IMR-90 (cell line): Measurements from ENCODE around the gene ACVR1. TPM values are rescaled to one million over a fixed set of nuclear protein-coding genes. Genes with fewer than 3 reads are reported as not detected.

ENCODE experiments used
- ATAC-seq: fragments of 200-7000 bp; cut with Tn5 transposase; 2 replicates; pipeline ENCODE4 v1.9.1; 2020; ENCODE audit warnings: low read depth, mild to moderate bottlenecking, moderate library complexity
- BruUV-seq: library from RNA; stranded (reverse); fragments of 400-500 nt; replicated peaks from 2 replicates; lab custom pipeline; 2021; lab: Mats Ljungman, UMichigan
- CTCF ChIA-PET: fragments of 300-600 bp; formaldehyde crosslinking; extraction: SDS; loops from one replicate; lab custom pipeline; 2021; ENCODE audit warnings: antibody characterized with exemption; lab: Yijun Ruan, JAX
- POLR2A ChIA-PET: fragments of 300-600 bp; sonication (Branson Sonifier 250); formaldehyde crosslinking; loops from one replicate; lab custom pipeline; 2022; ENCODE audit warnings: antibody characterized with exemption; ENCODE audit not compliant: unreplicated experiment; lab: Charles Lee
- DNase-seq: peaks from one replicate; pipeline ENCODE4 v3.0.0; 2013
- H2AFZ ChIP-seq: replicated peaks from 2 replicates; pipeline ENCODE3; 2013; ENCODE audit warnings: low read length, mild to moderate bottlenecking; ENCODE audit not compliant: poor library complexity
- H2AK5ac ChIP-seq: 2 replicates; pipeline ENCODE4 v1.6.1; 2013; ENCODE audit warnings: low read depth, low read length, inconsistent platforms
- H2AK9ac ChIP-seq: replicated peaks from 2 replicates; pipeline ENCODE3; 2013; ENCODE audit warnings: mild to moderate bottlenecking, low read depth, low read length, moderate library complexity; ENCODE audit not compliant: poor library complexity
- H2BK120ac ChIP-seq: 2 replicates; pipeline ENCODE4 v1.6.1; 2013; ENCODE audit warnings: low read depth, low read length, inconsistent platforms
- H2BK15ac ChIP-seq: 3 replicates; pipeline ENCODE4 v1.6.1; 2013; ENCODE audit warnings: low read depth, low read length, inconsistent platforms
- H2BK20ac ChIP-seq: 2 replicates; pipeline ENCODE4 v1.6.1; 2013; ENCODE audit warnings: low read depth, mild to moderate bottlenecking, inconsistent platforms, low read length, moderate library complexity
- H2BK5ac ChIP-seq: 2 replicates; pipeline ENCODE4 v1.6.1; 2013; ENCODE audit warnings: mild to moderate bottlenecking, low read depth, low read length, inconsistent platforms; ENCODE audit not compliant: poor library complexity, severe bottlenecking
- H3K14ac ChIP-seq: replicated peaks from 2 replicates; pipeline ENCODE4 v1.6.1; 2013; ENCODE audit warnings: low read depth, low read length, inconsistent platforms
- H3K18ac ChIP-seq: 2 replicates; pipeline ENCODE4 v1.6.1; 2013; ENCODE audit warnings: low read depth, low read length, control low read depth
- H3K23ac ChIP-seq: 2 replicates; pipeline ENCODE4 v1.6.1; 2013; ENCODE audit warnings: low read depth, low read length, inconsistent platforms
- H3K27ac ChIP-seq: 2 replicates; pipeline ENCODE4 v1.5.1; 2013; ENCODE audit warnings: mild to moderate bottlenecking, control low read depth, low read length; ENCODE audit not compliant: insufficient read depth
- H3K27me3 ChIP-seq: 2 replicates; pipeline ENCODE4 v1.6.1; 2013; ENCODE audit warnings: low read length; ENCODE audit not compliant: control insufficient read depth, insufficient read depth
- H3K36me3 ChIP-seq: 2 replicates; pipeline ENCODE4 v1.6.1; 2013; ENCODE audit warnings: low read length, mixed read lengths; ENCODE audit not compliant: control insufficient read depth, insufficient read depth
- H3K4ac ChIP-seq: 2 replicates; pipeline ENCODE4 v1.6.1; 2013; ENCODE audit warnings: low read depth, low read length, inconsistent platforms
- H3K4me1 ChIP-seq: 2 replicates; pipeline ENCODE4 v1.6.1; 2013; ENCODE audit warnings: low read length, mixed read lengths; ENCODE audit not compliant: control insufficient read depth, insufficient read depth
- H3K4me2 ChIP-seq: 2 replicates; pipeline ENCODE4 v1.6.1; 2013; ENCODE audit warnings: low read depth, mild to moderate bottlenecking, control low read depth, low read length, moderate library complexity
- H3K4me3 ChIP-seq: 2 replicates; pipeline ENCODE4 v1.5.1; 2013; ENCODE audit warnings: low read depth, mild to moderate bottlenecking, control low read depth, low read length, moderate library complexity; ENCODE audit not compliant: insufficient read depth
- H3K56ac ChIP-seq: 2 replicates; pipeline ENCODE4 v1.6.1; 2013; ENCODE audit warnings: low read length, inconsistent platforms; ENCODE audit not compliant: insufficient read depth; ENCODE audit errors: extremely low read depth
- H3K79me1 ChIP-seq, 2 experiments: 2 replicates each; pipeline ENCODE4 v1.6.1; 2013; ENCODE audit warnings: low read length in 2 of 2, inconsistent platforms in 1 of 2, low read depth in 1 of 2
- H3K9ac ChIP-seq: 2 replicates; pipeline ENCODE4 v1.6.1; 2013; ENCODE audit warnings: low read depth, low read length, control low read depth
- H3K9me1 ChIP-seq: 2 replicates; pipeline ENCODE4 v1.6.1; 2013; ENCODE audit warnings: low read length, inconsistent platforms; ENCODE audit not compliant: insufficient read depth
- H3K9me3 ChIP-seq: 2 replicates; pipeline ENCODE4 v1.6.1; 2013; ENCODE audit warnings: low read length; ENCODE audit not compliant: control insufficient read depth, insufficient read depth
- H4K20me1 ChIP-seq: 2 replicates; pipeline ENCODE4 v1.6.1; 2013; ENCODE audit warnings: low read length, inconsistent platforms; ENCODE audit not compliant: insufficient read depth
- H4K5ac ChIP-seq: 2 replicates; pipeline ENCODE4 v1.6.1; 2013; ENCODE audit warnings: mild to moderate bottlenecking, low read depth, low read length, control low read depth
- H4K8ac ChIP-seq, 2 experiments: 2 replicates each; pipeline ENCODE4 v1.6.1; 2013; ENCODE audit warnings: low read depth in 2 of 2, low read length in 2 of 2, control low read depth in 1 of 2, inconsistent platforms in 1 of 2
- H4K91ac ChIP-seq: 2 replicates; pipeline ENCODE4 v1.6.1; 2013; ENCODE audit warnings: low read depth, low read length, inconsistent platforms; ENCODE audit not compliant: insufficient read depth
- CEBPB ChIP-seq: IDR thresholded peaks from 2 replicates; pipeline ENCODE4 v1.6.1; 2012; ENCODE audit warnings: low read depth, low read length, improper control_type of control experiment
- CHD1 ChIP-seq: IDR thresholded peaks from 2 replicates; pipeline ENCODE4 v1.6.1; 2012; ENCODE audit warnings: low read depth, low read length, improper control_type of control experiment
- MAFK ChIP-seq: IDR thresholded peaks from 2 replicates; pipeline ENCODE4 v1.6.1; 2012; ENCODE audit warnings: low read depth, low read length, improper control_type of control experiment
- MXI1 ChIP-seq: IDR thresholded peaks from 2 replicates; pipeline ENCODE4 v1.6.1; 2012; ENCODE audit warnings: low read depth, mild to moderate bottlenecking, low read length, moderate library complexity, borderline replicate concordance
- NFE2L2 ChIP-seq: fragments of 150-350 bp; IDR thresholded peaks from 2 replicates; pipeline ENCODE4 v1.6.1; 2016; ENCODE audit warnings: low read depth, mild to moderate bottlenecking, low read length
- RAD21 ChIP-seq: IDR thresholded peaks from 2 replicates; pipeline ENCODE4 v1.6.1; 2012; ENCODE audit warnings: low read length, improper control_type of control experiment
- RCOR1 ChIP-seq: IDR thresholded peaks from 2 replicates; pipeline ENCODE4 v1.6.1; 2012; ENCODE audit warnings: mild to moderate bottlenecking, low read length, improper control_type of control experiment; ENCODE audit not compliant: insufficient replicate concordance
- SMC3 ChIP-seq: fragments of 150-350 bp; IDR thresholded peaks from 2 replicates; pipeline ENCODE4 v1.6.1; 2016; ENCODE audit warnings: low read depth, mild to moderate bottlenecking, antibody characterized with exemption, low read length, moderate library complexity
- WGBS, 2 experiments: methylation state at CpG; one replicate each; pipeline versions ENCODE4 v1.1.5 to v1.1.7; 2013; ENCODE audit warnings: missing lambda C conversion rate in 2 of 2; ENCODE audit not compliant: insufficient read length in 1 of 2; ENCODE audit errors: extremely low coverage in 2 of 2; 5-methylcytosine and 5-hydroxymethylcytosine counted together
- dilution Hi-C: fragments of 300-500 bp; cut with HindIII; formaldehyde crosslinking; loops from one replicate; pipeline ENCODE4 v1.14.3; 2018; ENCODE audit warnings: low sequenced_read_pairs; ENCODE audit not compliant: unreplicated experiment
- in situ Hi-C: fragments of 300-500 bp; cut with MboI; formaldehyde crosslinking; loops from 3 replicates; pipeline ENCODE4 v1.14.3; 2019; ENCODE audit warnings: low sequenced_read_pairs, inconsistent platforms, mixed read lengths
- intact Hi-C: fragments of 100-400 bp; cut with micrococcal nuclease; formaldehyde crosslinking; loops from 2 replicates; pipeline ENCODE4 v1.10.0; 2022
- polyA plus RNA-seq, 3 experiments: library from polyadenylated mRNA; depleted of rRNA; stranded (reverse); fragments of >200 nt; gene quantifications; 2 replicates each; pipeline ENCODE4 v1.2.3, GENCODE V29; 2012; ENCODE audit warnings: low replicate concordance in 1 of 3
- total RNA-seq: library from RNA; depleted of rRNA; stranded (reverse); fragments of >200 nt; gene quantifications from 2 replicates; pipeline ENCODE4 v1.2.3, GENCODE V29; 2012
- TF ChIP-seq, protein P1 (sequence below): fragments of 150-350 bp; IDR thresholded peaks from 2 replicates; pipeline ENCODE4 v1.6.1; 2016; ENCODE audit warnings: low read depth, mild to moderate bottlenecking, low read length, moderate library complexity, borderline replicate concordance
- TF ChIP-seq, protein P2 (sequence below): conservative IDR thresholded peaks from 2 replicates; pipeline ENCODE4 v1.5.1; 2012; ENCODE audit warnings: mild to moderate bottlenecking, low read depth, low read length, improper control_type of control experiment

The ACVR1 gene
- total and polyA plus RNA-seq, 2 of the 4 experiments (the other 2 are of a cell fraction): 21.1 to 40.8 TPM

DNA sequence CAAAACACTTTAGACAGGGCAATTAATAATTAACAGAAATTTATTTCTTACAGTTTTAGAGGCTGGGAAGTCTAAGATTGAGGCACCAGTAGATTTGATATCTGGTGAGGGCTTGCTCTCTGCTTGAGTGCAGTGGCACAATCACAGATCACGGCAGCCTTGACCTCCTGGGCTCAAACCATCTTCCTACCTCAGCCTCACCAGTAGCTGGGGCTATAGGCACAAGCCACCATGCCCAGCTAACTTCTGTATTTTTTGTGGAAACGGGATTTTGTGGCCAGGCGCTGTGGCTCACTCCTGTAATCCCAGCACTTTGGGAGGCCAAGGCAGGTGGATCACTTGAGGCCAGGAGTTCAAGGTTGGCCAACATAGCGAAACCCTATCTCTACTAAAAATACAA is 29.0 kb upstream of the ACVR1 start:
- Histone ChIP-seq H3K9ac (no peak overlapping the region), H3K14ac (no peak overlapping the region), H3K27ac (no peak overlapping the region), H3K4me2 (no peak overlapping the region), H4K91ac (no peak overlapping the region), H3K4me1 (no peaks in the 10 kb centered on the region), H3K23ac (no peak overlapping the region), H3K27me3 (no peaks in the 10 kb centered on the region), H2AK9ac (no peak overlapping the region), H3K36me3 (no peaks in the 10 kb centered on the region), H3K18ac (no peak overlapping the region), H2BK120ac (no peak overlapping the region), H2AK5ac (no peak overlapping the region), H2BK15ac (no peak overlapping the region), H2BK20ac (no peak overlapping the region), H4K20me1 (no peaks in the 10 kb centered on the region), H3K9me3 (no peaks in the 10 kb centered on the region), H4K5ac (no peak overlapping the region), H3K4me3 (no peak overlapping the region), H2BK5ac (no peak overlapping the region), H2AFZ (no peak overlapping the region), H3K4ac (no peak overlapping the region), H3K79me1 (no peaks in the 10 kb centered on the region), H3K56ac (no peak overlapping the region), H3K9me1 (no peaks in the 10 kb centered on the region), H4K8ac (no peak overlapping the region)
- intact Hi-C loops: no loop called here
- no peak for ATAC-seq
- in situ Hi-C loops: no loop called here
- no peak for DNase-seq
- TF ChIP-seq, protein P1, sequence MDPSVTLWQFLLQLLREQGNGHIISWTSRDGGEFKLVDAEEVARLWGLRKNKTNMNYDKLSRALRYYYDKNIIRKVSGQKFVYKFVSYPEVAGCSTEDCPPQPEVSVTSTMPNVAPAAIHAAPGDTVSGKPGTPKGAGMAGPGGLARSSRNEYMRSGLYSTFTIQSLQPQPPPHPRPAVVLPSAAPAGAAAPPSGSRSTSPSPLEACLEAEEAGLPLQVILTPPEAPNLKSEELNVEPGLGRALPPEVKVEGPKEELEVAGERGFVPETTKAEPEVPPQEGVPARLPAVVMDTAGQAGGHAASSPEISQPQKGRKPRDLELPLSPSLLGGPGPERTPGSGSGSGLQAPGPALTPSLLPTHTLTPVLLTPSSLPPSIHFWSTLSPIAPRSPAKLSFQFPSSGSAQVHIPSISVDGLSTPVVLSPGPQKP: no peak
- TF ChIP-seq SMC3 (no peak), NFE2L2 (no peak), MAFK (no peak), RCOR1 (no peak), CHD1 (no peak), CEBPB (no peak), RAD21 (no peak), MXI1 (no peak)
- TF ChIP-seq, protein P2, sequence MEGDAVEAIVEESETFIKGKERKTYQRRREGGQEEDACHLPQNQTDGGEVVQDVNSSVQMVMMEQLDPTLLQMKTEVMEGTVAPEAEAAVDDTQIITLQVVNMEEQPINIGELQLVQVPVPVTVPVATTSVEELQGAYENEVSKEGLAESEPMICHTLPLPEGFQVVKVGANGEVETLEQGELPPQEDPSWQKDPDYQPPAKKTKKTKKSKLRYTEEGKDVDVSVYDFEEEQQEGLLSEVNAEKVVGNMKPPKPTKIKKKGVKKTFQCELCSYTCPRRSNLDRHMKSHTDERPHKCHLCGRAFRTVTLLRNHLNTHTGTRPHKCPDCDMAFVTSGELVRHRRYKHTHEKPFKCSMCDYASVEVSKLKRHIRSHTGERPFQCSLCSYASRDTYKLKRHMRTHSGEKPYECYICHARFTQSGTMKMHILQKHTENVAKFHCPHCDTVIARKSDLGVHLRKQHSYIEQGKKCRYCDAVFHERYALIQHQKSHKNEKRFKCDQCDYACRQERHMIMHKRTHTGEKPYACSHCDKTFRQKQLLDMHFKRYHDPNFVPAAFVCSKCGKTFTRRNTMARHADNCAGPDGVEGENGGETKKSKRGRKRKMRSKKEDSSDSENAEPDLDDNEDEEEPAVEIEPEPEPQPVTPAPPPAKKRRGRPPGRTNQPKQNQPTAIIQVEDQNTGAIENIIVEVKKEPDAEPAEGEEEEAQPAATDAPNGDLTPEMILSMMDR: no peak
- CTCF ChIA-PET: interaction anchor here (0.6 kb wide), 1 partner anchor 29 kb away, joined by 4 read pairs; no protein-coding TSS in a partner anchor
- no TSS peak for BruUV-seq
- 100% methylated on average over 2 of the region's 4 CpGs; no CpG with 5 or more reads in 1 of the 2 experiments for WGBS, 2 experiments
- POLR2A ChIA-PET: no interaction called here
- dilution Hi-C loops: no loop called here
